GM19395 (cell line): ENCODE results near the gene APLP2.
"Not testable (repeated sequence)": the region's sequence is repeated elsewhere in the genome, so short reads cannot be mapped to it uniquely, and the experiment has no call there.

ENCODE experiments used
- ATAC-seq: cut with Tn5 transposase; IDR thresholded peaks from one replicate; pipeline ENCODE4 v1.9.1; 2021; ENCODE audit warnings: mild to moderate bottlenecking, moderate library complexity; ENCODE audit not compliant: unreplicated experiment

The APLP2 gene

GRCh38 chr11:130069659-130070108 lies at the start of gene APLP2:
APLP2 (plus strand) TSS chr11:130069894; CDS start chr11:130069978, 84 bp downstream.
- peak; percentile 97 for ATAC-seq

DNA sequence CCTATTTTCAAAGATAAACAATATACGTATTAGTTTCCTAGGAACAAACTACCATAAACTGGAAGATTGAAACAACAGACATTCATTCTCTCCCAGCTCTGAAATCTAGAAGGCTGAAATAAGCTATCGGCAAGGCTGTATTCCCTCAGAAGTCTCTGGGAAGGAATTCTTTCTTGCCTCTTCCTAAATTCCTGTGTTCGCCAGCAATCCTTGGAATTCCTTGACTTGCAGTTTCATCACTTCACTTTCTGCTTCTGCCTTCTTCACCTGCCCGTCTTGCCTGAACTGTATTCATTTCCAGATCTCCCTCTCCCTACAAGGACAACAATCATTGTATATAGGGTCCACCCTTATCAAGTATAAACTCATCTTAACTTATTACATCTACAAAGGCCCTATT lies 49.4 kb upstream of the APLP2 start:
- ATAC-seq = no peak

DNA sequence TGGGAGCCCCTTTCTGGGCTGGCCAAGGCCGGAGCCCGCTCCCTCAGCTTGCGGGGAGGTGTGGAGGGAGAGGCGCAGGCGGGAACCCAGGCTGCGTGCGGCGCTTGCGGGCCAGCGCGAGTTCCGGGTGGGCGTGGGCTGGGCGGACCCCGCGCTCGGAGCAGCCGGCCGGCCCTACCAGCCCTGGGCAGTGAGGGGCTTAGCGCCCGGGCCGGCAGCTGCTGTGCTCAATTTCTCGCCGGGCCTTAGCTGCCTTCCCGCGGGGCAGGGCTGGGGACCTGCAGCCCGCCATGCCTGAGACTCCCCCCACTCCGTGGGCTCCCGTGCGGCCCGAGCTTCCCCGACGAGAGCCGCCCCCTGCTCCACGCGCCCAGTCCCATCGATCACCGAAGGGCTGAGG lies 48.1 kb upstream of the APLP2 start:
- ATAC-seq = not testable (repeated sequence)

DNA sequence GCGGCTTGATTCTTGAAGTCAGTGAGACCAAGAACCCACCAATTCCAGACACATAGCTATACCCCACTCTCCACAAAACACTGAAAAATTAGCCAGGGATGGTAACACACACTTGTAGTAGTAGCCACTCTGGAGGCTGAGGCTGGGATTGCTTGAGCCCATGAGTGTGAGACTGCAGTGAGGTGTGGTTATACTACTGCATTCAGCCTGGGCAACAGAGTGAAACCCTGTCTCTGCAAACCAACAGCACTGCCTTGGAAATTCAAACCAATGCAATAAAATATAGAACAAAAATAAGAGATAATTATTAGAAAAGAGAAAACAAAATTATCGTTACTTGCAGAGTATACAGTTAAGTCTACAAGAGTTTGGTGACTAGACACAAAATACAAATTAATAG lies 46.9 kb upstream of the APLP2 start:
- peak; percentile 27 for ATAC-seq

DNA sequence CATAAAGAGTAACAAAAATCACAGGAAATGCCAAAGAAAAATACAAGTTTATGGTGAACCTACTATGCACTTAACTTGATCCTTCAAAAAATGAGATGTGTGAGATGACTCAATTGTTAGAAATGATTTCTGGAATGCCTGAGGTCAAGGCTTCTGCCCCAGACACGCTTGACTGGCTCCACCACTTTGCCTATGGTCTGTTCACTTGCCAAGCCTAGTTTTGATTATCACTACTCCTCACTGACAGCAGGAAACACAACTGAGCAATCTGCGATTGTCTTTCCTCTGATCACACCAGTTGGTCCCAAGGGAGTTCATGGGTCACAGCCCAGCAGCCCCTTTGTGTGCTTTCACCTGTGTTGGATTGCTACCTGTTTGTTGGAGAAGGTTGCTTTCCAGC lies 46.5 kb upstream of the APLP2 start:
- ATAC-seq = peak; percentile 98

GRCh38 chr11:130024361-130024760 lies 45.3 kb upstream of the APLP2 start:
- no peak for ATAC-seq

- no peak for ATAC-seq
Measured at GRCh38 chr11:130025371-130025770, 44.3 kb upstream of the APLP2 start.

DNA sequence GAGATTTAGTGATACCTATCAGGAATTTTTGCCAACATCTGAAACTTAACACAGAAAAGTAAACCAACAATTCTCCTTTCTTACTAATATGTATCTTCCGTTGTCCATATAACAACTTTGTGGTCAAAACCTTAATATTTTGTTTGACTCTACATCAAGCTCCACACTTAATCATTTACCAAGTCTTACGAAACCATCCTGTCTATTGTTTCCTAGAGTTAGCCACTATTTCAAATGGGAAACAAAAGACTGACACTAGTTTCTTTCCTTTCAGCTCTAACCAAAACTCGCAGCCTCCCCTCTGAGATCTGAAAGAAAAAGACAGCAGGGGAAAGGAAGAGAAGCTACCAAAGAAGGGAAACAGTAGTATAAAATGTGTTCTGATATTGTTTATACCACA lies 40.6 kb upstream of the APLP2 start:
- ATAC-seq = peak; percentile 76

DNA sequence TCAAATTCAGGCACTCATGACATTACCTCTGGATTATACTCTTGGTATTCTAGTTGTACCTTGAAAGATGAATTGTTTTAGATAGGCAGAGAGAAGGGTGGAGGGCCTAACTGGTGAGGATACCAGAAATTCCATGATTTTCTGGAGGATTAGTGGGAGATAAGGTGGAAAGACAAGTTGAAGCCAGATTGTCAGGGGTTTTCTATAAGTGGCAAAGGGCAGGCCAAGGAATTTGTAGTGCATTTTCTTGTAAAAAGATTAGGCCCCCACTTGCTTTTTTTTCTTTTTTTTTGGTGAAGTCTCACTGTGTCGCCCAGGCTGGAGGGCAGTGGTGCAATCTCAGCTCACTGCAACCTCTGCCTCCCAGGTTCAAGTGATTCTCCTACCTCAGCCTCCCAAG lies 38.6 kb upstream of the APLP2 start:
- no peak for ATAC-seq

GRCh38 chr11:130031945-130032344 lies 37.7 kb upstream of the APLP2 start:
- no peak for ATAC-seq

DNA sequence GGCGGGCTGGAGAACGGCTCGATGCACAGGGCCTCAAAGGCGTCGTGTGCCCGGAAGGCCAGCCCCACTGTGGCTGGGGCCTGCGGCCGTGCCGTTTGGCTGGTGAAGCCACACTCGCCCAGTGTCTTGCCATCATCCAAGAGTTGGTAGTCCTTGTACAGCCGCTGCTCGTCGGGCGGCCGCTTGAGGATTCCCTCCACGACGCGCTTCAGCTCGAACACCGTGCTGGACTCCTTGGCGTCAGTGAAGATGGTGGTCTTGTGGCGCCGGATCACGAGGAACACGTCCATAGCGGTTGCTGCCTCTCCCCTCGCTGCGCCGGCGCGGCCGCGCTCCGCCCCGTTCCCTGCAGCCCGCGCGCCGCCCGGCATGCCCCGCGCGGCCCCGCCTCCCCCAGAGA lies 36.8 kb upstream of the APLP2 start:
- no peak for ATAC-seq

GRCh38 chr11:130034236-130034635 lies 35.5 kb upstream of the APLP2 start:
- no peak for ATAC-seq

GRCh38 chr11:130037058-130037457 lies 32.6 kb upstream of the APLP2 start:
- no peak for ATAC-seq

DNA sequence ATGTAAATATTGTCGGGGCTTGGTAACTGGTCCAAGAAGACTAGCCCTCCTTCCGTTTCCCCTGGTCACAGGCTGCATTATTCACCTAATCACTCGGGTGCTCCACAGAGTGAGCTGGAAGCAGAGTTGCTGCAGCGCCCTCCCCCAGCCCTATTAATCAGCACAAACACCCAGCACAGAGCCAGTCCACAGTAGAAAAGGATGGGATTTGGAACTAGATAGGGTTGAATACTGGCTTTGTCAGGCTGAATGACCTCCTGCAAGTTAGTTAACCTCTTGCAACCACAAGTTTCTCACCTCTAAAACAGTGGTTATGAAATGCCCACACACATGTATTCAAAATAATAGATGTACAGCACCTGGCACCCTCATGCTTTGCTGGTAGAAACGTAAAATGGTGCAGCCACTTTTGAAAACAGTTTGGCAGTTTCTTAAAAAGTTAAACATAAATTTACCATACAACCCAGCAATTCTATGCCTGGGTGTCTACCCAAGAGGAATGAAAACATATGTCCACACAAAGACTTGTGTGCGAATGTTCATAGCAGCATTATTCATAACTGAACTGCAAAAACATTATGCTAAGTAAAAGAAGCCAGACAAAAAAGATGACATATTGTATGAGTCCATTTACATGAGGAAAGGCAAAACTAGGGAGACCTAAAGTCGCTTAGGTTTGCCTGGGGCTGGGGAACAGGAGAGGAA lies 31.7 kb upstream of the APLP2 start:
- ATAC-seq = no peak

DNA sequence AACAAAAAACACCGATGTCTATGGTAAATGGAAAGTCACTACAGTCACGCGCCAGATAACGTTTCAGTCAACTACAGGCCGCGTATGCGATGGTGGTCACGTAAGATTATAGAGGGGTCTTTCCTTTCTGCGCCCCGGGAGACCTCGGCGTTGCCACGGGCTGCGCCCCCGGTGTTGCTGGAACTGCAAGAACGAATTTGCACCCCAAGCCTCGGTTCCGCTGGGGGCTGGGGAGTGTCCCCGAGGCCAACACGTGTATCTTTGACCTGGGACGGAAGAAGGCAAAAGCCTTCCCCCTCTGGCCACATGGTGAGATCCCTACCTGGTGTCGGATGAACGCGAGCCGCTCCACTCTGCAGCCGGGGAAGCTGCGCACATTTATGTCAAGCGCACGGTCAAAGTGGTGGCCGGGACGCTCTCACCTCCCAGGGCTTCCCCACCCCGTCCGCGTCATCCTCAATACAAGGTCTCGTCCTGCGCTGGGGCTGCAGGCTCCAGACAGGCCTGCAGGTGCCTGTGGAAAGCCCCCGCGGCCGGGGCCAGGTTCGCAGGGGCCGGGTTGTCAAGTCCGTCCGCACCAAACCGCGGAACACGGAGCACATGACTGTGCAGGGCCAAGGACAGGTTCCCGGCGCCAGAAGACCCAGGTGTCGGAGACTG lies 29.3 kb upstream of the APLP2 start:
- no peak for ATAC-seq

- no peak for ATAC-seq
Measured at GRCh38 chr11:130042093-130042591, 27.6 kb upstream of the APLP2 start.

DNA sequence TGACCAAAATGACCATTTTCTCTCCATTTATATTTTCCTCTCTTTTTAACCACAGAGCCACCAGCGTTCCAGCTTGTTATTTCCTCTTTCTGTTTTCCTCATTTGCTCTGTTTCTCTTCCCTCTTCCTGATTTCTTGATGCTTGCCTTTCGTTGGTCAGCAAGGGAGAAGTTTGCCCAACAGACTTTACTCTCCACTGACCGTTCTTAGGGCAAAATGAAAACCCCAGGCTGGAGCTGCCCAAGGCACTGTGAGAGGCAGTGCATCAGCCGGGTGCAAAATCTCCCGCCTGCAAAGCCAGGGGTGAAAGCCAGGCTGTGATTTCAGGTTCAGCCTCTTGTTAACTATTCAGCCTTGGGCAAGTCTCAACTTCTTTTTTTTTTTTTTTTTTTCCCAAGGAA lies 26.1 kb upstream of the APLP2 start:
- no peak for ATAC-seq

- no peak for ATAC-seq
Measured at GRCh38 chr11:130047141-130047540, 22.6 kb upstream of the APLP2 start.

DNA sequence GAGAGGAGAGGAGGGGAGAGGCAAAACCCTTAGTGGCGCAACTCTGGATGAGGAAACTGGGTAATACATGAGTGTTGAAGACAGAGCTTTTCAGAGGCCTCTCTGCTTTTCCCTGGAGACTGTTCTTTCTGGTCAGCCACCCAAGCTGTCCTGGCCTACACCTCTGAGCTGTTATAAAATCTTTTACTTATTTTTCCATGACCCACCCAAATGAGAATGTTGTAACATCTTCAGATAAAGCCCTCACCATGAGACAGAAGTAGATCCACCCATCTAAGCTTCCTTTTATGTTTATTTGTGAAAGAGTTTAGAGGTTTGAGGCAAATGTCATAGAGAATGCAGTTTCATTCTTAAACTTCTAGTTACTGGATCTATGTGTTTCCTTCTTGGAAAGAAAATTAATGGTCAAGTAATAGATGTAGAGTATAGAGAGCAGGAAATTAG lies 20.3 kb upstream of the APLP2 start:
- ATAC-seq = no peak

DNA sequence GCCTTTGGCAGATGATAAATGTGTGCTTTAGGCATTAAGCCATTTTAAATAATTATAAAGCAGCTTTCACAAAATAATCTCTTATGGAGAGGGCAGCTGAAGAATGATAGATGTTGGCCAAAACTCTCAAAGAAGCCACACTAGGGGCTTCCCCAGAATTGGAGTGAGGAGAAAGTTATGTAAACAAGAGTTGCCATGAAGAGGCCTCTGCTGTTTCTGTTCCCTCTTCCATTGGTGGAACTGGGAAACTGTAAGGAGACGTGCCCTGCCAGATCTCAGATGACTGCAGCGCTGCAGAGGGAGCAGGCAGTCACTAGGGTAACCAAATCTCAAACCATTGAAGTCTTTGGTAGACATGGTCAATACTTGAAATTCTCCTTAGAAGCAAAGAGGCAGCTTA lies 19.4 kb upstream of the APLP2 start:
- ATAC-seq = no peak

DNA sequence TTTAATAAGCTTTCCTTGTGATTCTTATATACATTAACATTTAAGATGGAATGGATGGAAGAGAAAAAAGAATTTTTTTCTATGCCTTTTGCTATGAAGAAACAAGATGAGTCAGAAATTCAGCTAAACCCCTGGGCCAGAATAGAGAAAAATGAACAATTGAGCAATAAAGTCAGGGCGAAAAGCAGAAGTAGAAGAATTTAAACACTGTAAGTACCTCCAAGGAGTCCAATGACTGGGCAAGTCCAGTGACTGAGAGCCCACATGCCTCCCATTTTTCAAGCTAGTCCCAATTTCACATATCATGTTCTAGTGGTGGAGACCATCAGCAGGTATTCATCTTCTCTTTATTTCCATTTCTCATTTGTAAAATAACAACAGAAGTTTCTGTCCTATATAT lies 18.6 kb upstream of the APLP2 start:
- ATAC-seq = no peak

DNA sequence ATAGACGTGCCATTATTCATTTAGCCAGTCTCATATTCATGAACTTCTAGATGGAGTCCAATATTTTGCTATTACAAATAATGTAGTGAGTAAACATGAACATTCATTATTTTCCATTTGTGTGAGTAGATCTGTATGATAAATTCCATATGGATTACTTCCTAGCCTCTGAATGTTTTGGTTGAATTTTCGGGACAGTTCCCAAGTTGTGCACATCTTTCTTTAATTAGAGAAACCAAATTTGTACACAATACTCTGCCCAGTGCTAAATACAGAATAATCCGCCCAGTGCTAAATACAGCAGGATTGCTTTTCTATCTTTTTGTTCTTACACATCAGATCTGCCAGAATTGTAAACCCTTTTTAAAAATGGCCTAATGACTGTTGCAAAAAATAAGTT lies 17.1 kb upstream of the APLP2 start:
- no peak for ATAC-seq
